DLD1 (cell line): Measurements from ENCODE around the gene IRX4.

Experiments used
- in situ Hi-C: cut with HindIII; loops from 2 replicates; pipeline ENCODE4 v1.10.0; 2017; ENCODE audit warnings: low sequenced_read_pairs

The IRX4 gene

GRCh38 chr5:1882337-1883119 lies at the start of gene IRX4:
IRX4 (minus strand) TSS chr5:1882925; CDS start chr5:1882647, 278 bp downstream.
- in situ Hi-C loops, result no loop called here

DNA sequence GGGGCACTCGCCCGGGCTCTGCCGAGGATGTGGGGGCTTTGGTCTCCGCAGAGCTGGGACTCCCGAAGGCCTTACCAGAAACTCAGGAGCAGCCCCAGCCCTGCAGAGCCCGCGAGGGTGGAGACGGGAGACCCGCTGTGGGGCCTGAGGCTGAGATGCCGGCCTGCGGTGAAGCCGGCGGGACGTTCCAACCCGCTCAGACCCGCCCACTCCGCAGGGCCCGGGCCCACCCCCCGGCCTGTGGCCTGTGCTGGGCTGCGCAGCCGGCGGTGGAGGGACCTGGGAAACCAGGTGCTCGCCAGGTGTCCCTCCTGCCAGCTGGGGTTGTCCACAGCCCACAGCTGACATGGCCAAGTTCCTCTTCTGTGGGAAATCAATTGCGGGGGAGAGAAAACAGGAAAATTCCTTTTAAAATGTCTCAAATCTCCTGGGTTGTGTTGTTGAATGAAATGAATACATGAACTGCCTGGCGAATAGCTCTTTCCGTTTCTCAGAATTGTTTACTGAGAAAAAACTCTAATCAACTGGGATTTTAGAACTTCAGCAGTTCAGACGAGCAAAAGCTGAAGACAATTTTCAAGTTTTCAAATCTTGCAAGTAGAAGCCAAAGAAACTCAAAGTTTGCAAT lies 49.0 kb upstream of the IRX4 start:
- in situ Hi-C loops, result no loop called here

DNA sequence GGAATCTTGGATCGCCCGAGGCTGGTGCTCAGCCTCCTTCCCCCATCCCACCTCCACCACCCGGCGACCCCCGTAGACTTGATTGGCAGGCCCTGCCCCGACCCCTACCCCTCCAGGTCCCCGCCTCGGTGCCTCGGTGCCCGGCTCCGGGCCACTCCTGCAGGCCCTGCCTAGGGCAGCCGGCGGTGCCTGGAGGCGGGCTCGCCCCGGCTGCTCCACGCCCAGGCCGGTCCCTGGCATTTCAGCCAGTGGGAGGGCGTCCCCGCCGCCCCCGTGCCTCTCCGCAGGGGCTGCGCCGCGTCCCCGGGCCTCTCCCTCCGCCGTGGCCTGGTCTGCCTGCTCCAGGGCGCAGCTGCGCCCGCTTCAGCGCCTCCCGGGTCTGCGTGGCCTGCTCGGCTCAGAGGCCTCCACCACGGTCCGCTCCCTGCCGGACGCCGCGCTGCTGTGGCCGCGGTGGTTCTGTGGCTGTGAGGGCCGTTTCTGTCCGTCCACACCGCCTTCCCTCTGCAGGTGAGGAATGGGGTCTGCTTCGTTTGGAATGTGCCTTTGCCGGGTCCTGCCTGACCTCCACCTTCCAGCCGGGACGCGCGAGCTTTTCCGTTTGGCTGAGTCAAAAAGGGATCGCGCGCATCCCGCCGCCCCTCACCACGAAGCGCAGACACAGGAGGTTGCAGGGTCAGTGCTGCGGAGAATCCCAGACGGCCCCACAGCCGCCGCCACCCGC lies 48.3 kb upstream of the IRX4 start:
- in situ Hi-C loops, result no loop called here

GRCh38 chr5:1930501-1930879 lies 47.8 kb upstream of the IRX4 start:
- in situ Hi-C loops, result no loop called here

DNA sequence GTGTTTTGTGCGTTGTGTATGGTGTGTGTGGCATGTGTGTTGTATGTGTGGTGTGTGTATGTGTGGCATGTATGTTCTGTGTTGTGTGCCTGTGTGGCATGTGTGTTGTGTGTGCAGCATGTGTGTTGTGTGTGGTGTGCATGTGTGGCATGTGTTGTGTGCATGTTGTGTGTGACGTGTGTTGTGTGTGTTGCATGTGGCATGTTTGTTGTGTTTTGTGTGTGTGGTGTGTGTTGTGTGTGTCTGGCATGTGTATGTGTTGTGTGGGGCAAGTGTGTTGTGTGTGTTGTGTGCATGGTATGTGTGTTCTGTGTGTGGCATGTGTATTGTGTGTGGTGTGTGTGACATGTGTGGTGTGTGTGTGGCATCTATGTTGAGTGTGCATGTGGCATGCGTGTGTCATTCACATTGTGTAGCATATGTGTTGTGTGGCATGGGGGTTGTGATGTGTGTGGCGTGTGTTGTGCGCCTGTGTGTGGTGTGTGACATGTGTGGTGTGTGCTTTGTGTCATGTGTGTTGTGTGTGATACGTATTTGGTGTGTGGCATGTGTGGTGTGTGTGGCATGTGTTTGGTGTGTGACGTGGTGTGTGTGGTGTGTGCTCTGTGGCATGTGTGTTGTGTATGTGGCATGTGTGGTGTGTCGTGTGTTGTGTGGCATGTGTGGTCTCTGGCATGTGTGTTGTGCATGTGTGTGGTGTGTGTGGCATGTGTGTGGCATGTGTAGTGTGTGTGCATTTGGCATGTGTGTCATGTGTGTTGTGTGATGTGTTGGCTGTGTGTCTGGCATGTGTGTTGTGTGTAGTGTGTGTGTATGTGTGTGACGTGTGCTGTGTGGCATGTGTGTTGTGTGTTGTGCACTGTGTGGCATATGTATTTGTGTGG lies 46.6 kb upstream of the IRX4 start:
- in situ Hi-C loops, result no loop called here

GRCh38 chr5:1926471-1927341 lies 44.0 kb upstream of the IRX4 start:
- in situ Hi-C loops, result no loop called here

DNA sequence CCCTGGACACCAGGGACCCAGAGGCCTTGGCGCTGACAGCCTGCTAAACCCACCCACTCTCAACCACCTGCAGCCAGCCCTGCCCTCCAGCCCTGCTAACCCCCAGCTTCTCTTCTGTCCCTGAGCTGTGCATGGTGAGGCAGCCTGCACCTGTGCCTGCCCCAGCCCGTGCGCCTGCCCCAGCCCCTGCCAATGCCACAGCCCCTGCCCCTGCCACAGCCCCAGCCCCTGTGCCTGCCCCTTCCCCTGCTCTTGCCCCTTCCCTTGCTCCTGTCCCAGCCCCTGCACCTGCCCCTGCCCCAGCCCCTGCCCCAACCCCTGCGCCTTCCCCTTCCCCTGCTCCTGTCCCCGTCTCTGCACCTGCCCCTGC lies 43.3 kb upstream of the IRX4 start:
- in situ Hi-C loops, result no loop called here

GRCh38 chr5:1925111-1926070 lies 42.7 kb upstream of the IRX4 start:
- in situ Hi-C loops, result no loop called here

DNA sequence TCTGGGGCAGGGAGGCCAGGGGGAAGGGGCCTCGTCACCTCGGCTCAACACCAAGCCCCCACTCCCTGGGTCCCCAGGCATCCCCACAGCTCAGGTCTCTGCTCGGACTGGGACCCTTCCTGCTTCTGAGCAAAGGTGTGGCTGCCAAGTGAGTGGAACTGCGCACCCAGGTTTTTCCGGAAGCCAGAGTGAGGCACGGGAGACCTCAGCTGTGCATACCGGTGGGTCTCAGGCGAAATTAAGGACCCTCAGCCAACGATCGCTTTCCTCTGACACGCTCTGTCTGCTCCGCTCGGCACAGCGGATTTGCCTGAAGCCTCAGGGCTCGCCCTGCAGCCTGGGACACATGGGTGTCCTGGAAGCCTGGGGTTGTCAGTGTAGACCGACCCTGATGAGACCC lies 41.0 kb upstream of the IRX4 start:
- in situ Hi-C loops, result no loop called here

GRCh38 chr5:1923341-1923740 lies 40.6 kb upstream of the IRX4 start:
- in situ Hi-C loops, result no loop called here

DNA sequence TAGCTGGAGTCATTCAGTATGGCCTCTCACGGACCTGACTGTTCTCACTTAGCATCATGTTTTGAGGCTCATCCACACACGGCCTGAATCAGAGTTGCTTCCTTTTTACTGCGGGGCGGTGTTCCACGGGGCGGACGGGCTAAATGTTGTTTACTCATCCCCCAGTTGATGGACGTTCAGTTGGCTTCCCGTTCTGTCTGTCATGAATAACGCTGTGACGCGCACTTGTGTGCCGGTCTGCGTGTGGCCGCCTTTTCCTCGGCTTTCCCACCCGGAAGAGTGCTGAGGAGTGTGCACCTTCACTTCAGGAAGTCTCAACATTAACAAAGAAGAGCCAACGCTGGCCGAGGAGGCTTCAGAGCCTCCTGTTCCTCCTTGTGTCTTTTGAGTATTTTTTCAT lies 39.0 kb upstream of the IRX4 start:
- in situ Hi-C loops, result no loop called here

GRCh38 chr5:1919750-1920149 lies 37.0 kb upstream of the IRX4 start:
- in situ Hi-C loops, result no loop called here

DNA sequence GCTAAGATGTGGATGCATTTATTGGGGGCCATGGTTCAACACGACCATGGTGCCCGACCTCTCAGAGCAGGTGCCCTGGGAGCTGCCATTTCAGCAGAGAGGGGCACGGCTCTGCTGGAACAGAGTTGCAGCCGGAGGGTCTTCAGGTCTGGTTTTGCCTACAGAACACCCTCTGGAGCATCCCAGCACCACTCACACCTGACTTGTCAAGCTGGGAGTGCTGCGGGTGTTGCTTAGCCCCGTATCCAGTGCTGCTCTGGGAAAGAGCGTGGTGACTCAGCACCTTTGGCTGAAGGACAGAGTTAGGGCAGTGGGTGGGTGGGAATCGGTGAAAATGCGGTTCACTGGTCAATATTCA lies 36.5 kb upstream of the IRX4 start:
- in situ Hi-C loops, result no loop called here

DNA sequence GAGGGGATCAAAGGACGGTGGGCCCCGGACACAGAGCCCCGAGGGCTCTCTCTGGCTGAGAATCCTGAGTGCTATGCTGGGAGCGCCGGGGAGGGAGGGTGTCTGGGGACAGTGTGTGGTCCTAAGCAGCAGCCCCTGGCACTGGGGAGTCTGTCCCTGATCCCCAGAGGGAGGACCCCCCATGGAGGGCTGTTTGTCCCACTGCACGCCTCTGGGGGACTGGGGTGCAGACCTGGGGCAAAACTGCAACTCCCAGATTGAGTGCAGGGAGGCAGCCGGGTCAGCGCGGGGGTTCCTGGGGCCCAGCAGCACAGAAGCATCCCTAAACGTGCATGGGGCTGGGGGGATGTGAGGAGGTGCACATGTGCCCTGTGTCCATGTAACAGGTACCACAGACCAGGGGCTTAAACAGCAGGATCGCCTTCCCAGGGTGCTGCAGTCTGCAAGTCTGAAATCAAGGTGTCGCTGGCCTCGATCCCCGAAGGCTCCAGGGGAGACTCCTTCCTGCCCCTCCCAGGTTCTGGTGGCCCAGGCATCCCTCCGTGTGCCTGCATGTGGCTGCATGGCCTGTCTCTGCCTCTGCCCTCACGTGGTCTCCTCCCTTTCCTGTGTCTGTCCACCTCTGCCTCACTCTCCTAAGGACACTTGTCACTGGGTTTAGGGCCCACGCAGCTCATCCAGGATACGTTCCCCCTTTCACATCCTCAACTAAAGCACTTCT lies 35.9 kb upstream of the IRX4 start:
- in situ Hi-C loops, result no loop called here

- in situ Hi-C loops, result no loop called here
Observed at GRCh38 chr5:1917830-1918487, 35.2 kb upstream of the IRX4 start.

DNA sequence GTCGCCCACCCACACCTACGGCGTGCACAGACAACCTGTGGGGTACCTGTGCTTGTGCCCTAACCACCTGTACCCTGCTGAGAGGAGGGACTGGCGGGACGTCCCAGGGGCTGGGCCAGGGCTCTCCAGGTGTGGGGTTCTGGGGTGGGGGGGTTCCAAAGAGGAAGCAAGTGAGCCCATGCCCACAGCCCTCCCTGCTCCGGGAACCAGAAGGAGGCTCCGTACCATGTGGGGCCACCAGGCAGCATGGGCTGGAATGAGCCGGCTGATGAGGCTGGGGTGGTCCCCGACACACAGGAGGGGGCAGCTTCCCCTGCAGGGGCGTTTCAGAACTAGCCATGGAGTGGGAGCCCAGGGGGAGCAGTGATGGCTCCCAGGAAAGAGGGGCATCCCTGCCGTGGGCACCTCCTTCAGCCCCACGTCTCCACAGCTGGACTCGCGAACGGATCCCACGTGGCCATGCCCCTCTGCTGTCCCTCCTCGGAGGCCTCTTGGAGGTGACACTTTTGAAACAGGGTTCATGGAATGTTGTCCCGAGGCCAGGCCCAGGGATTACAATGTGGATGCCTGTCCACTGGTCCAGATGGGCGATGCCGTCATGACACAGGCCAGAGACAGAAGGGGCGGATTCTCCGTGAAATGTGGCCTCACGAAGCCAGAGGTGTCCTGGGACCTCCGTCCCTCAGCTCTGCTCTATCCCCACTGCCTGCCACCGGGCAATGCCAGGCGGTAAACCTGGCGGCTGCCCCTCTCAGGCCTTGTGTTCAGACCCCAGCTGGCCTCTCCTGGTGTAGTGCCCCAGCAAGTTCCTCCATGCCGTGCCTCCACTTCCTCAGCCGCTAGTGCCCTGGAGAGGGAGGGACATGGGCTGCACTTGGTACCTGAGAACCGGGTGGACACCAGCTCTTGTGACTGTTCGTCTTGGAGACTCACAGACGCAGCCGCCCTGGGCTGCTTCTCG lies 33.6 kb upstream of the IRX4 start:
- in situ Hi-C loops, result no loop called here

GRCh38 chr5:1915316-1915715 lies 32.6 kb upstream of the IRX4 start:
- in situ Hi-C loops, result no loop called here
